Measurements from ENCODE around the gene NTSR1.

DNA sequence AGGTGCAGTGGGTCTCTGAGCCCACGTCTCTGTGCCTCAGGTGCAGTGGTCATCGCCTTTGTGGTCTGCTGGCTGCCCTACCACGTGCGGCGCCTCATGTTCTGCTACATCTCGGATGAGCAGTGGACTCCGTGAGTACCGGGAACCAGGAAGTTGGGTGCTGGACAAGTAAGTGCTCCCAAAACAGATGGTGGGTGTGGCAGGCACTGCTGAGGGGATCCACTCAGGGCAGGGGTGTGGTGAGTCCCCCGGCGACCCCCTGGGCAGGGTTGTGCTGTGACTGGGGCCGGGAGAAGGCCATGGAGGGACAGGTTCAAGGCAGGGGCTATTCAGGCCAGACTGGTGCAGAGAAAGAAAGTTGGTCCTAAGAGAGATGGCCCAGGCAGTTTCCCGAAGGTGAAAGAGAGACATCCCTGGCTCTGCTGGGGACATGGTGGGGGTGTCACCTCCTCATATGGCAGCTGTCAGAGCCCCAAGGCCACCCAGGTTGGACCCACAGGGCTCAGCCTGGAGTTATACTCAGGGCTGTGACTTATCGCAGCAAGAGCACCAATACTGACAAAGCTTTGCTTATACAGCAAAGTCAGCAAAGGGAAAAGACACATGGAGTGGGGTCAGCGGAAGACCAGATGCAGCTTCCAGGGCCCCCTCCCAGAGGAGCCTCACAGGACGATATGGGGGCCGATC lies 49.7 kb downstream of the NTSR1 start:
- TF ChIP-seq CTCF (IDR thresholded peaks at IDR 0.05) = no peak
- no peak for TF ChIP-seq POLR2A (IDR thresholded peaks at IDR 0.05)
